ENCODE measurements around the gene IPO4.
A peak's percentile ranks its signal among the peaks of the same experiment; 100 is the strongest.

The IPO4 gene

GRCh38 chr14:24146978-24147760 is 41.4 kb downstream of the IPO4 start, which contains the start of gene RNF31 (continued):
- TF ChIP-seq ZNF202 (tag by site-specific recombination; IDR thresholded peaks at IDR 0.05; ENCODE audit: borderline replicate concordance): no peak
- TF ChIP-seq ZNF600 (tag by site-specific recombination; IDR thresholded peaks at IDR 0.05): no peak
- TF ChIP-seq PBX3 (CRISPR knock-in tag; IDR thresholded peaks at IDR 0.05): no peak
- peak; percentile 13; the same call in 1 of the 2 replicates for TF ChIP-seq ZNF2 (tag by site-specific recombination; IDR thresholded peaks at IDR 0.05)
- peak; percentile 2; the same call in 1 of the 2 replicates for TF ChIP-seq ZBTB10 (tag by site-specific recombination; IDR thresholded peaks at IDR 0.05)
- TF ChIP-seq ZFP41 (tag by site-specific recombination; IDR thresholded peaks at IDR 0.05; ENCODE audit: borderline replicate concordance): no peak
- no peak for TF ChIP-seq ZNF114 (tag by site-specific recombination; IDR thresholded peaks at IDR 0.05)
- no peak for TF ChIP-seq ZNF155 (tag by site-specific recombination; IDR thresholded peaks at IDR 0.05)
- TF ChIP-seq ZNF791 (tag by site-specific recombination; IDR thresholded peaks at IDR 0.05): no peak
- TF ChIP-seq GLIS2 (tag by site-specific recombination; IDR thresholded peaks at IDR 0.05): no peak; the same call in 1 of the 2 replicates
- TF ChIP-seq ZNF416 (tag by site-specific recombination; IDR thresholded peaks at IDR 0.05): no peak
- no peak for TF ChIP-seq ZNF239 (tag by site-specific recombination; IDR thresholded peaks at IDR 0.05)
- TF ChIP-seq ZNF843 (tag by site-specific recombination; IDR thresholded peaks at IDR 0.05): no peak
- no peak for TF ChIP-seq HOXC10 (CRISPR knock-in tag; IDR thresholded peaks at IDR 0.05)
- TF ChIP-seq ZNF580 (tag by site-specific recombination; IDR thresholded peaks at IDR 0.05): no peak
- TF ChIP-seq ZNF660 (tag by site-specific recombination; IDR thresholded peaks at IDR 0.05): no peak
- TF ChIP-seq KLF17 (tag by site-specific recombination; IDR thresholded peaks at IDR 0.05): peak; percentile 78; the same call in 1 of the 2 replicates
- TF ChIP-seq KLF9 (tag by site-specific recombination; IDR thresholded peaks at IDR 0.05; ENCODE audit: low read depth): peak; percentile 2; the same call in 1 of the 2 replicates
- TF ChIP-seq ZSCAN16 (tag by site-specific recombination; IDR thresholded peaks at IDR 0.05): no peak
- TF ChIP-seq ZNF830 (tag by site-specific recombination; IDR thresholded peaks at IDR 0.05; ENCODE audit: low read depth): no peak
- no peak for TF ChIP-seq ZNF777 (tag by site-specific recombination; IDR thresholded peaks at IDR 0.05; ENCODE audit: borderline replicate concordance)
- TF ChIP-seq ZNF350 (tag by site-specific recombination; IDR thresholded peaks at IDR 0.05): no peak
- no peak for TF ChIP-seq ZNF146 (tag by site-specific recombination; IDR thresholded peaks at IDR 0.05)
- TF ChIP-seq WT1 (tag by site-specific recombination; IDR thresholded peaks at IDR 0.05): 0 out of 2 replicates have a peak, but pooled peaks have one; percentile 32
- TF ChIP-seq ZNF529 (tag by site-specific recombination; IDR thresholded peaks at IDR 0.05; ENCODE audit: insufficient replicate concordance): no peak
- TF ChIP-seq ZFP69B (tag by site-specific recombination; IDR thresholded peaks at IDR 0.05): peak; percentile 10; the same call in 1 of the 2 replicates
- TF ChIP-seq ZNF561 (tag by site-specific recombination; IDR thresholded peaks at IDR 0.05; ENCODE audit: borderline replicate concordance): peak; percentile 31; the same call in 1 of the 2 replicates
- no peak for TF ChIP-seq ZNF169 (tag by site-specific recombination; IDR thresholded peaks at IDR 0.05)
- TF ChIP-seq ZBTB49 (tag by site-specific recombination; IDR thresholded peaks at IDR 0.05; ENCODE audit: low read depth): no peak
- no peak for TF ChIP-seq ZNF704 (tag by site-specific recombination; IDR thresholded peaks at IDR 0.05)
- TF ChIP-seq BCL11B (tag by site-specific recombination; IDR thresholded peaks at IDR 0.05; ENCODE audit: low read depth): no peak
- no peak for TF ChIP-seq ZBTB21 (tag by site-specific recombination; IDR thresholded peaks at IDR 0.05)
